HCT116 (cell line): ENCODE data around the gene SDR42E2. TPM values are rescaled to one million over a fixed set of nuclear protein-coding genes. Genes with fewer than 3 reads are reported as not detected.

Experiments used
- ATAC-seq: fragments of 200-7000 bp; cut with Tn5 transposase; 2 replicates; pipeline ENCODE4 v1.9.1; 2020; ENCODE audit warnings: mild to moderate bottlenecking, moderate library complexity
- BruUV-seq: library from RNA; stranded (reverse); fragments of 400-500 nt; replicated peaks from 2 replicates; lab custom pipeline; 2021; lab: Mats Ljungman, UMichigan
- CTCF ChIA-PET: fragments of 300-600 bp; sonication (Branson Sonifier 250); formaldehyde crosslinking; loops from one replicate; lab custom pipeline; 2021; ENCODE audit warnings: antibody characterized with exemption; lab: Charles Lee
- POLR2A ChIA-PET: fragments of 300-600, 350-600 bp; sonication (Branson Sonifier 250); formaldehyde crosslinking; loops from one replicate; lab custom pipeline; 2021; ENCODE audit warnings: antibody characterized with exemption; lab: Charles Lee
- RAD21 ChIA-PET, 2 experiments: fragments of 300-600 bp; sonication (Branson Sonifier 250); formaldehyde crosslinking; loops; one replicate each; lab custom pipeline; 2023; ENCODE audit warnings: low total read pairs in 2 of 2; ENCODE audit not compliant: uncharacterized antibody in 2 of 2, unreplicated experiment in 2 of 2, low non-redundant PET in 1 of 2; lab: Charles Lee
- DNase-seq: peaks from one replicate; pipeline ENCODE4 v3.0.0-alpha.2; 2010; ENCODE audit warnings: low read depth, low spot score
- H2AFZ ChIP-seq: fragments of 200-600 bp; shearing (Covaris generic), sonication (generic); 2 replicates; pipeline ENCODE4 v1.6.1; 2017; ENCODE audit warnings: low read depth, mixed run types, mixed read lengths, antibody characterized with exemption, low read length; ENCODE audit not compliant: poor library complexity, severe bottlenecking
- H3K27ac ChIP-seq: 2 replicates; pipeline ENCODE4 v1.5.1; 2012; ENCODE audit warnings: low read depth, low read length
- H3K27me3 ChIP-seq: fragments of 200-600 bp; sonication (generic); 2 replicates; pipeline ENCODE4 v1.6.1; 2016; ENCODE audit warnings: mixed run types, low read length, mixed read lengths; ENCODE audit not compliant: insufficient read depth
- H3K36me3 ChIP-seq, 2 experiments: fragments of 200-500 bp in 1 of 2; fragments of 200-600 bp in 1 of 2; sonication (Bioruptor generic) in 1 of 2; sonication (generic) in 1 of 2; 2 replicates each; pipeline versions ENCODE4 v1.5.1 to v1.6.1; 2014 to 2016; ENCODE audit warnings: low read length in 2 of 2, inconsistent platforms in 1 of 2, mixed read lengths in 1 of 2, mixed run types in 1 of 2; ENCODE audit not compliant: insufficient read depth in 2 of 2, control insufficient read depth in 1 of 2
- H3K4me1 ChIP-seq, 2 experiments: fragments of 200-600 bp in 1 of 2; sonication (generic) in 1 of 2; 2 replicates each; pipeline versions ENCODE4 v1.5.1 to v1.6.1; 2012 to 2017; ENCODE audit warnings: low read length in 2 of 2, inconsistent platforms in 1 of 2, mild to moderate bottlenecking in 1 of 2, mixed read lengths in 1 of 2, mixed run types in 1 of 2, moderate library complexity in 1 of 2; ENCODE audit not compliant: insufficient read depth in 2 of 2, control insufficient read depth in 1 of 2
- H3K4me2 ChIP-seq: fragments of 200-600 bp; sonication (generic); 2 replicates; pipeline ENCODE4 v1.6.1; 2017; ENCODE audit warnings: mixed run types, low read length, mixed read lengths
- H3K4me3 ChIP-seq, 2 experiments: fragments of 200-600 bp in 1 of 2; sonication (generic) in 1 of 2; replicated peaks in 1 of 2; 2 replicates each; pipeline ENCODE4 v1.5.1; 2011 to 2016; ENCODE audit warnings: low read length in 2 of 2, control low read depth in 1 of 2, low read depth in 1 of 2, mild to moderate bottlenecking in 1 of 2, mixed read lengths in 1 of 2, mixed run types in 1 of 2
- H3K79me2 ChIP-seq: fragments of 200-600 bp; sonication (generic); 2 replicates; pipeline ENCODE4 v1.6.1; 2017; ENCODE audit warnings: mild to moderate bottlenecking, mixed run types, low read length, moderate library complexity, mixed read lengths; ENCODE audit not compliant: insufficient read depth
- H3K9ac ChIP-seq: fragments of 200-600 bp; sonication (generic); 2 replicates; pipeline ENCODE4 v1.6.1; 2016; ENCODE audit warnings: low read length, mixed read lengths
- H3K9me2 ChIP-seq: fragments of 200-600 bp; sonication (generic), shearing (Covaris generic); 2 replicates; pipeline ENCODE4 v1.6.1; 2017; ENCODE audit warnings: mixed run types, mild to moderate bottlenecking, moderate library complexity; ENCODE audit not compliant: insufficient read depth
- H3K9me3 ChIP-seq, 2 experiments: fragments of 200-500 bp in 1 of 2; fragments of 200-600 bp in 1 of 2; sonication (Bioruptor generic) in 1 of 2; sonication (generic) in 1 of 2; 2 replicates each; pipeline ENCODE4 v1.6.1; 2014 to 2017; ENCODE audit warnings: low read length in 2 of 2, mixed read lengths in 2 of 2, inconsistent platforms in 1 of 2, low read depth in 1 of 2, mild to moderate bottlenecking in 1 of 2, mixed run types in 1 of 2, moderate library complexity in 1 of 2; ENCODE audit not compliant: control insufficient read depth in 1 of 2, insufficient read depth in 1 of 2
- H4K20me1 ChIP-seq: fragments of 200-600 bp; sonication (generic), shearing (Covaris generic); 2 replicates; pipeline ENCODE4 v1.6.1; 2017; ENCODE audit warnings: mixed run types, mild to moderate bottlenecking, moderate library complexity; ENCODE audit not compliant: insufficient read depth
- CBX3 ChIP-seq: IDR thresholded peaks from 2 replicates; pipeline ENCODE4 v1.6.1; 2012; ENCODE audit warnings: low read depth
- ELF1 ChIP-seq: IDR thresholded peaks from 2 replicates; pipeline ENCODE4 v1.6.1; 2012; ENCODE audit warnings: low read depth, borderline replicate concordance
- EZH2phosphoT487 ChIP-seq: fragments of 200-600 bp; IDR thresholded peaks from 2 replicates; pipeline ENCODE4 v1.6.1; 2018; ENCODE audit warnings: antibody characterized with exemption, borderline replicate concordance
- RAD21 ChIP-seq: IDR thresholded peaks from 2 replicates; pipeline ENCODE4 v1.6.1; 2012; ENCODE audit warnings: low read depth, mild to moderate bottlenecking
- SP1 ChIP-seq: IDR thresholded peaks from 2 replicates; pipeline ENCODE4 v1.6.1; 2012; ENCODE audit warnings: low read depth
- YY1 ChIP-seq: IDR thresholded peaks from 2 replicates; pipeline ENCODE4 v1.6.1; 2011; ENCODE audit warnings: low read length, low read depth, moderate library complexity, mild to moderate bottlenecking; ENCODE audit not compliant: insufficient replicate concordance; ENCODE audit errors: extremely low read depth
- ZFX ChIP-seq: fragments of 450-650 bp; IDR thresholded peaks from 2 replicates; pipeline ENCODE4 v1.6.1; 2017
- intact Hi-C: fragments of 100-400 bp; cut with micrococcal nuclease; formaldehyde crosslinking; loops from 2 replicates; pipeline ENCODE4 v1.10.0; 2022
- total RNA-seq: library from RNA; stranded (reverse); gene quantifications from one replicate; pipeline ENCODE4 v1.2.1, GENCODE V29; 2021; ENCODE audit not compliant: unreplicated experiment
- TF ChIP-seq, protein P1 (sequence below): IDR thresholded peaks from 2 replicates; pipeline ENCODE4 v1.6.1; 2012
- TF ChIP-seq, protein P2 (sequence below): IDR thresholded peaks from 2 replicates; pipeline ENCODE4 v1.6.1; 2011; ENCODE audit warnings: mild to moderate bottlenecking, low read length, moderate library complexity; ENCODE audit not compliant: insufficient replicate concordance; ENCODE audit errors: extremely low read depth
- TF ChIP-seq, protein P3 (sequence below): IDR thresholded peaks from 2 replicates; pipeline ENCODE4 v1.6.1; 2012; ENCODE audit warnings: low read depth

Gene SDR42E2
- total RNA-seq, 1 experiment from 2014 or later: 0.27 TPM

DNA sequence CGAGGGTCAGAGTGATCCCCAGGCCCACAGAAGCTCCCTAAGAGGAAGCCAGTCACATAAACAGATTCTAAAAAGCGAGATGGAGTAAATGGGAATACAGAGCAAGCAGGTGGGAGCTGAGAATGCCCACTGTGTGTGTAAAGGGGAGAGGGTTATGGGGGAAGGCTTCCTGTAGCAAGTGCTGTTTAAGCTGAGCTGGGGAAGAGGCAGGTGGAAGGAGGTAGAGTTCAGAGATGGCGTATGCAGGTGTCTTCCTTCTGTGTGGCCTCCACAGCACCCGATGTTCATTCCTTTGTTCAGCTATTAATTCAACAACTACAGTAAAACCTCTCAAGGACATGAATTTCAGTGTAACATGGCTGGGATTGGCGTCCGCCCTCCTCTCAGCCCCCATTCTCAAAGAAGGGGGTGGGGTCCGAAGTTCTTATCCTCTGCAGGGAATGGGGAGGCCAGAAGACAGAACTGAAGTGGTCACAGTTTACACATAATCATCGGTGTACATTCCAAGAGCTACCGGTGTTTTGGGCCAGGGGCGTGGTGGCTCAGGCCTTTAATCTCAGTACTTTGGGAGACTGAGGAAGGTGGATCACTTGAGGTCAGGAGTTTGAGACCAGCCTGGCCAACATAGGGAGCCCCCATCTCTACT, 45.5 kb downstream of the SDR42E2 start:
- peak overlapping the region; percentile 93 for H3K4me2 ChIP-seq
- DNase-seq (no peak), ATAC-seq (no peak)
- H3K9me2 ChIP-seq: no peaks in the 10 kb centered on the region
- peaks cover 16 to 25% of the 10 kb centered on the region in 2 experiments for H3K4me1 ChIP-seq
- H3K27me3 ChIP-seq: no peaks in the 10 kb centered on the region
- peaks cover 61% of the 10 kb centered on the region for H3K79me2 ChIP-seq
- ChIA-PET POLR2A (no interaction called here), CTCF (no interaction called here), RAD21 (no interaction called here)
- peak overlapping the region; percentile 90 for H3K9ac ChIP-seq
- TF ChIP-seq YY1 (no peak), ZFX (no peak), SP1 (no peak), RAD21 (no peak), ELF1 (no peak), EZH2phosphoT487 (no peak), CBX3 (no peak)
- TF ChIP-seq, protein P1, sequence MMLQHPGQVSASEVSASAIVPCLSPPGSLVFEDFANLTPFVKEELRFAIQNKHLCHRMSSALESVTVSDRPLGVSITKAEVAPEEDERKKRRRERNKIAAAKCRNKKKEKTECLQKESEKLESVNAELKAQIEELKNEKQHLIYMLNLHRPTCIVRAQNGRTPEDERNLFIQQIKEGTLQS: no peak
- TF ChIP-seq, protein P2, sequence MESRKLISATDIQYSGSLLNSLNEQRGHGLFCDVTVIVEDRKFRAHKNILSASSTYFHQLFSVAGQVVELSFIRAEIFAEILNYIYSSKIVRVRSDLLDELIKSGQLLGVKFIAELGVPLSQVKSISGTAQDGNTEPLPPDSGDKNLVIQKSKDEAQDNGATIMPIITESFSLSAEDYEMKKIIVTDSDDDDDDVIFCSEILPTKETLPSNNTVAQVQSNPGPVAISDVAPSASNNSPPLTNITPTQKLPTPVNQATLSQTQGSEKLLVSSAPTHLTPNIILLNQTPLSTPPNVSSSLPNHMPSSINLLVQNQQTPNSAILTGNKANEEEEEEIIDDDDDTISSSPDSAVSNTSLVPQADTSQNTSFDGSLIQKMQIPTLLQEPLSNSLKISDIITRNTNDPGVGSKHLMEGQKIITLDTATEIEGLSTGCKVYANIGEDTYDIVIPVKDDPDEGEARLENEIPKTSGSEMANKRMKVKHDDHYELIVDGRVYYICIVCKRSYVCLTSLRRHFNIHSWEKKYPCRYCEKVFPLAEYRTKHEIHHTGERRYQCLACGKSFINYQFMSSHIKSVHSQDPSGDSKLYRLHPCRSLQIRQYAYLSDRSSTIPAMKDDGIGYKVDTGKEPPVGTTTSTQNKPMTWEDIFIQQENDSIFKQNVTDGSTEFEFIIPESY: no peak
- TF ChIP-seq, protein P3, sequence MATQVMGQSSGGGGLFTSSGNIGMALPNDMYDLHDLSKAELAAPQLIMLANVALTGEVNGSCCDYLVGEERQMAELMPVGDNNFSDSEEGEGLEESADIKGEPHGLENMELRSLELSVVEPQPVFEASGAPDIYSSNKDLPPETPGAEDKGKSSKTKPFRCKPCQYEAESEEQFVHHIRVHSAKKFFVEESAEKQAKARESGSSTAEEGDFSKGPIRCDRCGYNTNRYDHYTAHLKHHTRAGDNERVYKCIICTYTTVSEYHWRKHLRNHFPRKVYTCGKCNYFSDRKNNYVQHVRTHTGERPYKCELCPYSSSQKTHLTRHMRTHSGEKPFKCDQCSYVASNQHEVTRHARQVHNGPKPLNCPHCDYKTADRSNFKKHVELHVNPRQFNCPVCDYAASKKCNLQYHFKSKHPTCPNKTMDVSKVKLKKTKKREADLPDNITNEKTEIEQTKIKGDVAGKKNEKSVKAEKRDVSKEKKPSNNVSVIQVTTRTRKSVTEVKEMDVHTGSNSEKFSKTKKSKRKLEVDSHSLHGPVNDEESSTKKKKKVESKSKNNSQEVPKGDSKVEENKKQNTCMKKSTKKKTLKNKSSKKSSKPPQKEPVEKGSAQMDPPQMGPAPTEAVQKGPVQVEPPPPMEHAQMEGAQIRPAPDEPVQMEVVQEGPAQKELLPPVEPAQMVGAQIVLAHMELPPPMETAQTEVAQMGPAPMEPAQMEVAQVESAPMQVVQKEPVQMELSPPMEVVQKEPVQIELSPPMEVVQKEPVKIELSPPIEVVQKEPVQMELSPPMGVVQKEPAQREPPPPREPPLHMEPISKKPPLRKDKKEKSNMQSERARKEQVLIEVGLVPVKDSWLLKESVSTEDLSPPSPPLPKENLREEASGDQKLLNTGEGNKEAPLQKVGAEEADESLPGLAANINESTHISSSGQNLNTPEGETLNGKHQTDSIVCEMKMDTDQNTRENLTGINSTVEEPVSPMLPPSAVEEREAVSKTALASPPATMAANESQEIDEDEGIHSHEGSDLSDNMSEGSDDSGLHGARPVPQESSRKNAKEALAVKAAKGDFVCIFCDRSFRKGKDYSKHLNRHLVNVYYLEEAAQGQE: no peak
- no peaks in the 10 kb centered on the region; a peak in 1 of 4 replicates for H3K9me3 ChIP-seq
- intact Hi-C loops: loop anchor here (2.0 kb wide), 1 partner anchor 25 kb away; no protein-coding TSS in a partner anchor
- no peaks in the 10 kb centered on the region for H4K20me1 ChIP-seq
- peak overlapping the region; percentile 84 to 94 for H3K4me3 ChIP-seq
- no peak overlapping the region for H2AFZ ChIP-seq
- no peak overlapping the region for H3K27ac ChIP-seq
- H3K36me3 ChIP-seq: peaks cover 0 to 7% of the 10 kb centered on the region in 2 experiments; a peak in 1 of 4 replicates
- BruUV-seq: TSS peak; percentile 45
